OCI-LY7 (cell line): ENCODE measurements around the gene PFKFB3. TPM values are rescaled to one million over a fixed set of nuclear protein-coding genes. Genes with fewer than 3 reads are reported as not detected.

Source experiments
- BruUV-seq: library from RNA; stranded (reverse); fragments of 400-500 nt; replicated peaks from 2 replicates; lab custom pipeline; 2021; lab: Mats Ljungman, UMichigan
- CTCF ChIA-PET: fragments of 300-600 bp; sonication (Branson Sonifier 250); formaldehyde crosslinking; loops from one replicate; lab custom pipeline; 2022; ENCODE audit warnings: antibody characterized with exemption; ENCODE audit not compliant: unreplicated experiment; lab: Charles Lee
- POLR2A ChIA-PET: fragments of 300-600 bp; sonication (Branson Sonifier 250); formaldehyde crosslinking; loops from one replicate; lab custom pipeline; 2022; ENCODE audit warnings: antibody characterized with exemption; lab: Charles Lee
- DNase-seq: peaks from one replicate; pipeline ENCODE4 v3.0.0-alpha.2; 2015; ENCODE audit warnings: low spot score
- H2AFZ ChIP-seq: fragments of 200-600 bp; sonication (generic), shearing (Covaris generic); 2 replicates; pipeline ENCODE4 v1.6.1; 2014; ENCODE audit warnings: mild to moderate bottlenecking, antibody characterized with exemption, low read length, moderate library complexity
- H3K27ac ChIP-seq: fragments of 200-600 bp; sonication (generic); 2 replicates; pipeline ENCODE4 v1.5.1; 2014; ENCODE audit warnings: mixed run types, low read depth, mild to moderate bottlenecking, moderate library complexity, low read length, inconsistent platforms; ENCODE audit not compliant: poor library complexity, severe bottlenecking
- H3K36me3 ChIP-seq: fragments of 200-600 bp; sonication (generic); 2 replicates; pipeline ENCODE4 v1.6.1; 2014; ENCODE audit warnings: mild to moderate bottlenecking, antibody characterized with exemption, low read length, moderate library complexity, mixed read lengths; ENCODE audit not compliant: insufficient read depth
- H3K4me1 ChIP-seq: fragments of 200-600 bp; sonication (generic); 2 replicates; pipeline ENCODE4 v1.5.1; 2014; ENCODE audit warnings: mild to moderate bottlenecking, low read length; ENCODE audit not compliant: insufficient read depth, poor library complexity, severe bottlenecking
- H3K4me2 ChIP-seq: fragments of 200-600 bp; sonication (generic); 2 replicates; pipeline ENCODE4 v1.6.1; 2014; ENCODE audit warnings: mild to moderate bottlenecking, low read length
- H3K4me3 ChIP-seq: fragments of 200-600 bp; sonication (generic); 2 replicates; pipeline ENCODE4 v1.5.1; 2014; ENCODE audit warnings: mild to moderate bottlenecking, low read depth, low read length; ENCODE audit not compliant: poor library complexity, severe bottlenecking
- H3K79me2 ChIP-seq: fragments of 200-600 bp; sonication (generic); 2 replicates; pipeline ENCODE4 v1.6.1; 2016; ENCODE audit warnings: low read depth, mild to moderate bottlenecking, low read length, moderate library complexity, mixed read lengths; ENCODE audit not compliant: insufficient read depth
- H3K9me2 ChIP-seq: fragments of 200-600 bp; sonication (generic); 2 replicates; pipeline ENCODE4 v1.6.1; 2016; ENCODE audit warnings: mild to moderate bottlenecking, low read length, mixed read lengths; ENCODE audit not compliant: insufficient read depth
- H3K9me3 ChIP-seq: fragments of 200-600 bp; sonication (generic); 2 replicates; pipeline ENCODE4 v1.6.1; 2014; ENCODE audit warnings: mild to moderate bottlenecking, mixed run types, low read length, mixed read lengths
- H4K20me1 ChIP-seq: fragments of 200-600 bp; sonication (generic); 2 replicates; pipeline ENCODE4 v1.6.1; 2014; ENCODE audit warnings: mild to moderate bottlenecking, antibody characterized with exemption, low read length, moderate library complexity, mixed read lengths; ENCODE audit not compliant: insufficient read depth
- CTCF ChIP-seq: fragments of 200-600 bp; sonication (generic); conservative IDR thresholded peaks from 2 replicates; pipeline ENCODE4 v1.5.1; 2014; ENCODE audit warnings: mild to moderate bottlenecking, antibody characterized with exemption, low read length, moderate library complexity, mixed read lengths
- EZH2phosphoT487 ChIP-seq: fragments of 200-600 bp; sonication (generic); IDR thresholded peaks from 2 replicates; pipeline ENCODE4 v1.6.1; 2018; ENCODE audit warnings: low read depth, borderline replicate concordance, mild to moderate bottlenecking, mixed run types, antibody characterized with exemption, low read length, moderate library complexity, mixed read lengths
- intact Hi-C: fragments of 100-400 bp; cut with micrococcal nuclease; formaldehyde crosslinking; loops from one replicate; pipeline ENCODE4 v1.10.0; 2022; ENCODE audit not compliant: unreplicated experiment
- total RNA-seq, 2 experiments: library from RNA; depleted of rRNA in 1 of 2; stranded (reverse); fragments of >200 nt in 1 of 2; shearing (Covaris generic) in 1 of 2; gene quantifications; 2 replicates each; pipeline ENCODE4 v1.2.3, GENCODE V29; 2014 to 2022

The PFKFB3 gene
- total RNA-seq, 2 experiments from 2014 or later = 33.7 to 50.7 TPM

GRCh38 chr10:6201516-6201975 lies 1.2 kb upstream of the PFKFB3 start:
- H3K9me3 ChIP-seq = no peaks in the 10 kb centered on the region
- intact Hi-C loops = loop anchor here (5.0 kb wide), 2 partner anchors 59 to 101 kb away; no protein-coding TSS in a partner anchor
- H3K4me3 ChIP-seq = peak overlapping the region; percentile 99
- H4K20me1 ChIP-seq = peaks cover 15% of the 10 kb centered on the region; the same call in 1 of the 2 replicates
- H3K36me3 ChIP-seq = peaks cover 17% of the 10 kb centered on the region; the same call in 1 of the 2 replicates
- peaks cover 25% of the 10 kb centered on the region for H3K79me2 ChIP-seq
- H3K4me2 ChIP-seq = peak overlapping the region; percentile 82
- CTCF ChIA-PET = interaction anchor here (2.4 kb wide), 1 partner anchor 200 kb away, joined by 17 read pairs; no protein-coding TSS in a partner anchor
- H2AFZ ChIP-seq = peak overlapping the region; percentile 65
- peak overlapping the region; percentile 59 for H3K27ac ChIP-seq
- no TSS peak for BruUV-seq
- H3K4me1 ChIP-seq = peaks cover 57% of the 10 kb centered on the region
- TF ChIP-seq CTCF (no peak), EZH2phosphoT487 (no peak)
- POLR2A ChIA-PET = interaction anchor here (0.6 to 3.7 kb wide), 8 partner anchors 23 to 261 kb away, joined by 3 to 46 read pairs (median 4); no protein-coding TSS in a partner anchor
- no peaks in the 10 kb centered on the region for H3K9me2 ChIP-seq
- peak; percentile 93 for DNase-seq

- ChIA-PET CTCF (interaction anchor here (0.7 to 2.4 kb wide), 6 partner anchors 74 to 204 kb away, joined by 3 to 17 read pairs (median 4); no protein-coding TSS in a partner anchor), POLR2A (interaction anchor here (0.6 to 3.7 kb wide), 13 partner anchors 23 to 262 kb away, joined by 3 to 46 read pairs (median 4); no protein-coding TSS in a partner anchor)
- no peaks in the 10 kb centered on the region for H3K9me2 ChIP-seq
- TF ChIP-seq EZH2phosphoT487 (no peak), CTCF (no peak)
- peak overlapping the region; percentile 59 for H3K27ac ChIP-seq
- H3K9me3 ChIP-seq = no peaks in the 10 kb centered on the region
- peaks cover 17% of the 10 kb centered on the region for H3K36me3 ChIP-seq
- intact Hi-C loops = loop anchor here (1.0 to 5.0 kb wide), 8 partner anchors 51 to 204 kb away; no protein-coding TSS in a partner anchor
- H4K20me1 ChIP-seq = peaks cover 15% of the 10 kb centered on the region; the same call in 1 of the 2 replicates
- no peak for DNase-seq
- H3K79me2 ChIP-seq = peaks cover 26% of the 10 kb centered on the region
- H3K4me1 ChIP-seq = peaks cover 54% of the 10 kb centered on the region
- H2AFZ ChIP-seq = peak overlapping the region; percentile 65; the same call in 1 of the 2 replicates
- peak overlapping the region; percentile 82 for H3K4me2 ChIP-seq
- no TSS peak for BruUV-seq
- H3K4me3 ChIP-seq = peak overlapping the region; percentile 99
These were observed 541 bp upstream of the PFKFB3 start for GRCh38 chr10:6202098-6202683.
